BJ (cell line): ENCODE data around the gene HMCN1. TPM values are rescaled to one million over a fixed set of nuclear protein-coding genes. Genes with fewer than 3 reads are reported as not detected.

ENCODE experiments used
- CTCF ChIA-PET: fragments of 350-600 bp; formaldehyde crosslinking; extraction: SDS; loops from one replicate; lab custom pipeline; 2021; ENCODE audit warnings: antibody characterized with exemption, inconsistent platforms; lab: Yijun Ruan, JAX
- POLR2A ChIA-PET: fragments of 300-600 bp; sonication (Branson Sonifier 250); formaldehyde crosslinking; extraction: SDS; loops from one replicate; lab custom pipeline; 2021; ENCODE audit warnings: antibody characterized with exemption; lab: Charles Lee
- DNase-seq: peaks from one replicate; pipeline ENCODE4 v3.0.0-alpha.2; 2011; ENCODE audit warnings: low read depth
- H3K27me3 ChIP-seq: 2 replicates; pipeline ENCODE4 v1.6.0; 2011; ENCODE audit warnings: low read length; ENCODE audit not compliant: control insufficient read depth, insufficient read depth
- H3K36me3 ChIP-seq: 2 replicates; pipeline ENCODE4 v1.5.1; 2011; ENCODE audit warnings: low read length; ENCODE audit not compliant: control insufficient read depth, insufficient read depth
- H3K4me3 ChIP-seq: 2 replicates; pipeline ENCODE4 v1.5.1; 2011; ENCODE audit warnings: low read depth, mild to moderate bottlenecking, control low read depth, low read length
- CTCF ChIP-seq: IDR thresholded peaks from 2 replicates; pipeline ENCODE4 v1.5.1; 2011; ENCODE audit warnings: low read depth, mild to moderate bottlenecking, control low read depth, inconsistent platforms, low read length, moderate library complexity; ENCODE audit not compliant: insufficient read depth
- polyA plus RNA-seq: library from polyadenylated mRNA; depleted of rRNA; stranded (reverse); fragments of >200 nt; gene quantifications from 2 replicates; pipeline ENCODE4 v1.2.3, GENCODE V29; 2011

Gene HMCN1
- polyA plus RNA-seq, 1 experiment = 13.3 TPM

- CTCF ChIA-PET = interaction anchor here (1.0 to 1.7 kb wide), 3 partner anchors 20 to 34 kb away, joined by 3 to 5 read pairs (median 3); no protein-coding TSS in a partner anchor
- no peak overlapping the region for H3K4me3 ChIP-seq
- no peak for DNase-seq
Measured at GRCh38 chr1:186188736-186189135, 454.5 kb downstream of the HMCN1 start.

DNA sequence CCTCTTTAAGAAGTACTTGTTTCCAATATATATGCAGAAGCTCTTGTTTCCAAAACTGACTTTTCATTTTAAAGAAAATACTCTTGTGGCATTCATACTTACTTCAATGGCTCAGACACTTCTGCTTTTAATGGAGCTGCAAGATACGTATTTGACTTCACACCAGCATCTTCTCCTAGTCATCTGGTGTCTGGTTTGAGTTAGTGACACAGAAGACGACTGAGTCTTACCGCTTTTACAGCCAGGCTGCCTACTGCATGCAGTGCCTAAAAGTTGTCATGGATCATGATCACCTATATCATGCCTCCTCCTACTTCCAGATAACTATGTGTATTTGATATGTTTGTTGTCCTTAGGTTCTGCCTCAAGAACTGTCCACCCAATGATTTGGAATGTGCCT lies 455.0 kb downstream of the HMCN1 start:
- CTCF ChIA-PET = interaction anchor here (1.0 to 1.7 kb wide), 2 partner anchors 23 to 34 kb away, joined by 3 to 5 read pairs; no protein-coding TSS in a partner anchor
- H3K27me3 ChIP-seq = no peaks in the 10 kb centered on the region
- POLR2A ChIA-PET = interaction anchor here (0.5 kb wide), 1 partner anchor 1031 kb away, joined by 16 read pairs; no protein-coding TSS in a partner anchor
- no peak for DNase-seq
- H3K36me3 ChIP-seq = no peaks in the 10 kb centered on the region
- no peak for TF ChIP-seq CTCF
- H3K4me3 ChIP-seq = no peak overlapping the region

More at GRCh38 chr1:186188736-186189135, 454.5 kb downstream of the HMCN1 start:
- POLR2A ChIA-PET = interaction anchor here (0.5 kb wide), 1 partner anchor 1030 kb away, joined by 16 read pairs; no protein-coding TSS in a partner anchor
- TF ChIP-seq CTCF = no peak
- Histone ChIP-seq H3K27me3 (no peaks in the 10 kb centered on the region), H3K36me3 (no peaks in the 10 kb centered on the region)

- no peaks in the 10 kb centered on the region for H3K36me3 ChIP-seq
- CTCF ChIA-PET = no interaction called here
- H3K27me3 ChIP-seq = no peaks in the 10 kb centered on the region
- no peak overlapping the region for H3K4me3 ChIP-seq
- TF ChIP-seq CTCF = no peak
- POLR2A ChIA-PET = no interaction called here
- DNase-seq = no peak
Measured at GRCh38 chr1:186191511-186191910, 457.3 kb downstream of the HMCN1 start.

DNA sequence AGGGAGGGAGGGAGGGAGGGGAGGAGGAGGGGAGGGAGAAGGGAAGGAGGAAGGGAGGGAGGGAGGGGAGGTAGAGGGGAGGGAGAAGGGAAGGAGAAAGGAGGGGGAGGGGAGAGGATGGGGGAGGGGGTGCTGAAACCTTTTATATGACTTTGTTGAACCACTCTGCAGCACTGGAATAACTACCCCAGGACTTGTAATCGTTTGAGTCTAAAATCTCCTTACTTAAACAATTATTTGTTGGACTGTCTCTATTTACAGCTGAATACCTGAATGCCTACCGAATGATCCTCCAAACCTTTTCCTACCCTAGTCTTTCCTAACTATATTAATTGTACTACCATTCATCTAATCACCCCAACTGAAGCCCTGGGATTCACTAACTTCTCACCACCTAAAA lies 459.0 kb downstream of the HMCN1 start:
- Histone ChIP-seq H3K27me3 (no peaks in the 10 kb centered on the region), H3K4me3 (no peak overlapping the region), H3K36me3 (no peaks in the 10 kb centered on the region)
- DNase-seq = no peak
- ChIA-PET POLR2A (no interaction called here), CTCF (no interaction called here)
- TF ChIP-seq CTCF = no peak

DNA sequence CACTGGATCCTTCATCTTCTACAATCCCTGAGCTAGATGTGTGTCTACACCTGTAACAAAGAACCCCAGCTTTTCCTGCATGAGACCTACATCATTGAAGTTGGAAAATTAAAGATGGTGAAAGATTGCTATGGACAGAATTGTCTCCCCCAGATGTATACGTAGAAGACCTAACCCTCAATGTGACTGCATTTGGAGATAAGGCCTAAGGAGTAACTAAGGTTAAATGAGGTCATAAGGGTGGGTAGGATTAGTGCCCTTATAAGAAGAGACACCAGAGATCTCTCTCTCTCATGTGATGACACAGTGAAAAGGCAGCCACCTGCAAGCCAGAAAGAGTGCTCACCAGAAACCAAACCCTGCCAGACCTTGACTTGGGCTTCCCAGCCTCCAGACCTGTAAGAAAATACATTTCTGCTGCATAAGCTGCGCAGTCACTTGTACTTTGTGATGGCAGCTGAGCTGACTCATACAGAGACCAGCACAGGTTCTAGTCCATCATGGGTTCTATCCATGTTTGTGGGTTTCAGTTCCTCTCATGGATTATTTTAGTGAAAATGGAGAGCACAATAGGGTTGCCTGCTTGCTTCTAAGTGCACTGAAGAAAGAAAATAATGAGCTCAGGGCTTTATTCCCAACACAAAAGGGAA lies 460.0 kb downstream of the HMCN1 start:
- ChIA-PET CTCF (interaction anchor here (1.5 kb wide), 1 partner anchor 474 kb away, joined by 4 read pairs; no protein-coding TSS in a partner anchor), POLR2A (no interaction called here)
- no peak overlapping the region for H3K4me3 ChIP-seq
- H3K36me3 ChIP-seq = no peaks in the 10 kb centered on the region
- no peaks in the 10 kb centered on the region for H3K27me3 ChIP-seq
- DNase-seq = no peak
- TF ChIP-seq CTCF = no peak
